GM20431 (cell line): ENCODE data around the gene RAB12.
"Not testable (repeated sequence)": the region's sequence is repeated elsewhere in the genome, so short reads cannot be mapped to it uniquely, and the experiment has no call there.

Experiments used
- in situ Hi-C: fragments of 300-500 bp; cut with MseI, MboI; formaldehyde crosslinking; loops from one replicate; pipeline ENCODE4 v1.15.0; 2020; ENCODE audit warnings: low sequenced_read_pairs; ENCODE audit not compliant: unreplicated experiment

RAB12 gene

GRCh38 chr18:8608795-8609658 lies at the start of gene RAB12:
Gene RAB12 (plus strand): TSS chr18:8609437. CDS start chr18:8609440, 3 bp downstream.
- in situ Hi-C loops, result no loop called here

- in situ Hi-C loops, result no loop called here
Observed at GRCh38 chr18:8559612-8560186, 49.5 kb upstream of the RAB12 start.

GRCh38 chr18:8561123-8561910 lies 47.9 kb upstream of the RAB12 start:
- in situ Hi-C loops, result no loop called here

GRCh38 chr18:8562070-8562469 lies 47.2 kb upstream of the RAB12 start:
- in situ Hi-C loops, result no loop called here

GRCh38 chr18:8562919-8563318 lies 46.3 kb upstream of the RAB12 start:
- in situ Hi-C loops, result no loop called here

- in situ Hi-C loops, result no loop called here
Observed at GRCh38 chr18:8571399-8571798, 37.8 kb upstream of the RAB12 start.

GRCh38 chr18:8573766-8574165 lies 35.5 kb upstream of the RAB12 start:
- in situ Hi-C loops, result not testable (repeated sequence)

- in situ Hi-C loops, result no loop called here
Observed at GRCh38 chr18:8584798-8585197, 24.4 kb upstream of the RAB12 start.

- in situ Hi-C loops, result no loop called here
Observed at GRCh38 chr18:8586941-8587340, 22.3 kb upstream of the RAB12 start.

GRCh38 chr18:8595445-8595844 lies 13.8 kb upstream of the RAB12 start:
- in situ Hi-C loops, result no loop called here

- in situ Hi-C loops, result no loop called here
Observed at GRCh38 chr18:8601277-8602032, 7.8 kb upstream of the RAB12 start.

GRCh38 chr18:8602040-8602439 lies 7.2 kb upstream of the RAB12 start:
- in situ Hi-C loops, result no loop called here

- in situ Hi-C loops, result no loop called here
Observed at GRCh38 chr18:8602557-8602956, 6.7 kb upstream of the RAB12 start.

- in situ Hi-C loops, result no loop called here
Observed at GRCh38 chr18:8603663-8604520, 5.3 kb upstream of the RAB12 start.

- in situ Hi-C loops, result no loop called here
Observed at GRCh38 chr18:8605974-8606373, 3.3 kb upstream of the RAB12 start.

- in situ Hi-C loops, result no loop called here
Observed at GRCh38 chr18:8607776-8608742, 1.2 kb upstream of the RAB12 start.

GRCh38 chr18:8609659-8610458 lies 622 bp downstream of the RAB12 start:
- in situ Hi-C loops, result no loop called here
